Stomach (tissue), 9 donors: ENCODE results near the gene WDR27. TPM values are rescaled to one million over a fixed set of nuclear protein-coding genes. Genes with fewer than 3 reads are reported as not detected.

Source experiments
- DNase-seq, 2 donors: peaks; one replicate each; pipeline versions ENCODE4 v3.0.0 to v3.0.0-alpha.2; 2013 to 2019
- H3K27ac ChIP-seq, 5 donors: fragments of 200-600 bp in 4 of 5; sonication (generic) in 4 of 5; one replicate each; pipeline ENCODE4 v1.5.1; 2013 to 2019; ENCODE audit warnings: mild to moderate bottlenecking in 1 of 5, moderate library complexity in 1 of 5
- H3K27me3 ChIP-seq, 3 donors: fragments of 200-600 bp; sonication (generic); one replicate each; pipeline ENCODE4 v1.5.1; 2017 to 2019; ENCODE audit warnings: mixed run types in 1 of 3
- H3K36me3 ChIP-seq, 4 donors: fragments of 200-600 bp; sonication (generic); 1 replicate in 3 of 4; 2 replicates in 1 of 4; pipeline ENCODE4 v1.5.1; 2016 to 2019
- H3K4me1 ChIP-seq, 4 donors: fragments of 200-600 bp; sonication (generic); one replicate each; pipeline ENCODE4 v1.5.1; 2016 to 2019
- H3K4me3 ChIP-seq, 4 donors: fragments of 200-600 bp; sonication (generic) in 3 of 4; one replicate each; pipeline ENCODE4 v1.5.1; 2016 to 2019; ENCODE audit warnings: mild to moderate bottlenecking in 1 of 4
- H3K9me3 ChIP-seq, 4 donors: fragments of 200-600 bp; sonication (generic); one replicate each; pipeline ENCODE4 v1.5.1; 2016 to 2019
- CTCF ChIP-seq, 7 experiments: fragments of 450-650 bp in 4 of 7; fragments of 200-600 bp in 3 of 7; sonication (generic) in 3 of 7; IDR thresholded peaks; one replicate each; pipeline ENCODE4 v1.5.1; 2016 to 2019; ENCODE audit warnings: antibody characterized with exemption in 7 of 7, control low read depth in 2 of 7, mild to moderate bottlenecking in 1 of 7
- EP300 ChIP-seq: sonication (generic); formaldehyde crosslinking; IDR thresholded peaks from one replicate; pipeline ENCODE4 v1.6.1; 2017; ENCODE audit warnings: antibody characterized with exemption
- POLR2A ChIP-seq, 4 donors: fragments of 450-650 bp; IDR thresholded peaks; one replicate each; pipeline ENCODE4 v1.6.1; 2016; ENCODE audit warnings: antibody characterized with exemption in 4 of 4, control low read depth in 2 of 4, mild to moderate bottlenecking in 1 of 4, moderate library complexity in 1 of 4
- POLR2AphosphoS5 ChIP-seq, 3 donors: sonication (generic); formaldehyde crosslinking; IDR thresholded peaks; one replicate each; pipeline ENCODE4 v1.6.1; 2016; ENCODE audit warnings: antibody characterized with exemption in 3 of 3
- WGBS, 5 donors: extraction: QIAGEN DNeasy Blood & Tissue Kit in 3 of 5; methylation state at CpG; one replicate each; pipeline versions ENCODE4 v1.1.5 to v1.1.7; 2013 to 2018; 5-methylcytosine and 5-hydroxymethylcytosine counted together
- intact Hi-C: fragments of 100-400 bp; cut with DNase I; formaldehyde crosslinking; loops from one replicate; pipeline ENCODE4 v1.15.1; 2023; ENCODE audit warnings: low total_unique reads
- polyA plus RNA-seq, 3 donors: library from polyadenylated mRNA; stranded (reverse); fragments of 200-250 nt; gene quantifications; one replicate each; pipeline ENCODE4 v1.2.3, GENCODE V29; 2013
- total RNA-seq, 5 donors: library from RNA; depleted of rRNA; stranded (reverse); fragments of >200 nt; gene quantifications; one replicate each; pipeline versions ENCODE4 v1.1.0 to v1.2.3, GENCODE V29; 2014 to 2016
- donor health status: healthy with polysubstance abuse.
- donor health status: Bipolar disorder and iron deficiency.
- donor health status: healthy.

Gene WDR27
- total and polyA plus RNA-seq, 8 donors: 4.9 to 271 (median 39.9) TPM

GRCh38 chr6:169643521-169643920 lies 58.3 kb downstream of the WDR27 start:
- no peaks in the 10 kb centered on the region for H3K27me3 ChIP-seq
- H3K4me3 ChIP-seq: no peak overlapping the region
- H3K9me3 ChIP-seq: no peaks in the 10 kb centered on the region
- H3K27ac ChIP-seq: no peak overlapping the region
- TF ChIP-seq CTCF (IDR thresholded peaks at IDR 0.05) (no peak), EP300 (no peak), POLR2A (IDR thresholded peaks at IDR 0.05) (no peak), POLR2AphosphoS5 (IDR thresholded peaks at IDR 0.05) (no peak)
- H3K4me1 ChIP-seq: no peaks in the 10 kb centered on the region
- no peak for DNase-seq
- intact Hi-C loops: no loop called here
- peaks cover 0 to 23% (median 8%) of the 10 kb centered on the region in 4 donors for H3K36me3 ChIP-seq
- WGBS, 5 donors: 72 to 91% (median 82%) methylated on average over 1 of the region's 1 CpG

- TF ChIP-seq CTCF (IDR thresholded peaks at IDR 0.05): no peak
- no peak for TF ChIP-seq POLR2A (IDR thresholded peaks at IDR 0.05)
- TF ChIP-seq EP300: no peak
- TF ChIP-seq POLR2AphosphoS5 (IDR thresholded peaks at IDR 0.05): no peak
- Histone ChIP-seq H3K36me3 (peaks cover 0 to 17% (median 9%) of the 10 kb centered on the region in 4 donors), H3K27me3 (no peaks in the 10 kb centered on the region), H3K9me3 (no peaks in the 10 kb centered on the region), H3K4me1 (no peaks in the 10 kb centered on the region), H3K27ac (no peak overlapping the region), H3K4me3 (no peak overlapping the region)
- 89 to 95% (median 93%) methylated on average over 14 to 15 of the region's 15 CpGs for WGBS, 5 donors
- DNase-seq: no peak
- intact Hi-C loops: no loop called here
Measured at GRCh38 chr6:169642455-169642854, 59.4 kb downstream of the WDR27 start.

- Histone ChIP-seq H3K27ac (no peak overlapping the region), H3K4me3 (no peak overlapping the region), H3K36me3 (peaks cover 0 to 19% (median 12%) of the 10 kb centered on the region in 4 donors), H3K4me1 (no peaks in the 10 kb centered on the region), H3K27me3 (no peaks in the 10 kb centered on the region), H3K9me3 (no peaks in the 10 kb centered on the region)
- no peak for TF ChIP-seq POLR2A (IDR thresholded peaks at IDR 0.05)
- no peak for TF ChIP-seq CTCF (IDR thresholded peaks at IDR 0.05)
- no peak for TF ChIP-seq POLR2AphosphoS5 (IDR thresholded peaks at IDR 0.05)
- no peak for TF ChIP-seq EP300
- 96 to 98% (median 97%) methylated on average over 22 to 28 of the region's 28 CpGs for WGBS, 5 donors
- intact Hi-C loops: no loop called here
- DNase-seq: no peak
Measured at GRCh38 chr6:169641461-169642085, 60.3 kb downstream of the WDR27 start.

GRCh38 chr6:169640983-169641382 lies 60.8 kb downstream of the WDR27 start:
- intact Hi-C loops: no loop called here
- no peaks in the 10 kb centered on the region for H3K9me3 ChIP-seq
- H3K36me3 ChIP-seq: peaks cover 0 to 19% (median 13%) of the 10 kb centered on the region in 4 donors
- no peaks in the 10 kb centered on the region for H3K27me3 ChIP-seq
- H3K4me3 ChIP-seq: no peak overlapping the region
- WGBS, 5 donors: 89 to 94% (median 92%) methylated on average over 18 of the region's 18 CpGs
- H3K4me1 ChIP-seq: no peaks in the 10 kb centered on the region
- no peak overlapping the region for H3K27ac ChIP-seq
- no peak for DNase-seq
- TF ChIP-seq EP300: no peak
- no peak for TF ChIP-seq POLR2A (IDR thresholded peaks at IDR 0.05)
- no peak for TF ChIP-seq CTCF (IDR thresholded peaks at IDR 0.05)
- TF ChIP-seq POLR2AphosphoS5 (IDR thresholded peaks at IDR 0.05): no peak
